ENCODE results near the gene TOR1AIP2. TPM values are rescaled to one million over a fixed set of nuclear protein-coding genes. Genes with fewer than 3 reads are reported as not detected.

Gene TOR1AIP2
- polyA plus RNA-seq, 2 of the 4 experiments (the other 2 are of a cell fraction) = 17.1 to 35.0 TPM

Other genes with a start within 250 kb of the TOR1AIP2 start
- not detected in 2 replicates for gene FAM163A, start 134.5 kb downstream of the TOR1AIP2 start, polyA plus RNA-seq (2011; rRNA removed)
- not detected in 3 replicates for gene FAM163A, start 134.5 kb downstream of the TOR1AIP2 start, polyA plus RNA-seq (2017; fragmentation: RNase III; extraction: RNeasy Plus Mini Kit Qiagen cat#74134 plus additional on column Dnase treatment)
- 38.4 and 44.4 TPM in 2 replicates for gene TOR1AIP1, start 4.5 kb upstream of the TOR1AIP2 start, polyA plus RNA-seq (2011; rRNA removed)
- gene TOR1AIP1, start 4.5 kb upstream of the TOR1AIP2 start, polyA plus RNA-seq (2017; fragmentation: RNase III; extraction: RNeasy Plus Mini Kit Qiagen cat#74134 plus additional on column Dnase treatment) = 29.0 to 31.3 TPM (median 31.1 TPM) in 3 replicates
- 21.4 and 22.6 TPM in 2 replicates for gene CEP350, start 77.0 kb upstream of the TOR1AIP2 start, polyA plus RNA-seq (2011; rRNA removed)
- gene CEP350, start 77.0 kb upstream of the TOR1AIP2 start, polyA plus RNA-seq (2017; fragmentation: RNase III; extraction: RNeasy Plus Mini Kit Qiagen cat#74134 plus additional on column Dnase treatment) = 6.4 to 8.1 TPM (median 6.4 TPM) in 3 replicates

Measured in A549 (cell line).